Activated CD4-positive, alpha-beta T cell treated with anti-CD3 and anti-CD28 coated beads for 36 hours (primary cell): ENCODE results near the gene TRIM46. TPM values are rescaled to one million over a fixed set of nuclear protein-coding genes. Genes with fewer than 3 reads are reported as not detected.

Experiments
- ATAC-seq: fragments of 200-7000 bp; cut with Tn5 transposase; one replicate; pipeline ENCODE4 v1.10.0; 2021; ENCODE audit warnings: mild to moderate bottlenecking, moderate library complexity
- CTCF ChIA-PET: fragments of 350-600 bp; sonication (Branson Sonifier 250); formaldehyde crosslinking; loops from one replicate; lab custom pipeline; 2021; ENCODE audit warnings: antibody characterized with exemption; lab: Charles Lee
- POLR2A ChIA-PET: fragments of 350-600 bp; sonication (Branson Sonifier 250); formaldehyde crosslinking; loops from one replicate; lab custom pipeline; 2021; ENCODE audit warnings: antibody characterized with exemption, inconsistent platforms; lab: Charles Lee
- DNase-seq: peaks from one replicate; pipeline ENCODE4 v3.0.0-alpha.2; 2020
- H3K27ac Mint-ChIP-seq: one replicate; pipeline ENCODE4 v1.8.0; 2021; ENCODE audit warnings: mixed read lengths
- H3K27me3 Mint-ChIP-seq: one replicate; pipeline ENCODE4 v1.8.0; 2021; ENCODE audit warnings: mixed read lengths
- H3K36me3 Mint-ChIP-seq: one replicate; pipeline ENCODE4 v1.8.0; 2021; ENCODE audit warnings: low read depth, mixed read lengths
- H3K4me1 Mint-ChIP-seq: one replicate; pipeline ENCODE4 v1.8.0; 2021; ENCODE audit warnings: mixed read lengths
- H3K4me3 Mint-ChIP-seq: one replicate; pipeline ENCODE4 v1.8.0; 2021; ENCODE audit warnings: mild to moderate bottlenecking, moderate library complexity, mixed read lengths
- H3K9me3 Mint-ChIP-seq: one replicate; pipeline ENCODE4 v1.8.0; 2021; ENCODE audit warnings: low read depth, mixed read lengths
- intact Hi-C, 2 experiments: fragments of 100-400 bp; cut with DNase I in 1 of 2; cut with micrococcal nuclease in 1 of 2; formaldehyde crosslinking; loops; one replicate each; pipeline versions ENCODE4 v1.14.2 to v1.15.1; 2022 to 2024; cut with DNase I, micrococcal nuclease
- total RNA-seq, 2 experiments: library from RNA; stranded (reverse); gene quantifications; one replicate each; pipeline ENCODE4 v1.2.3, GENCODE V29; 2021

TRIM46 gene
- total RNA-seq, 2 experiments from 2014 or later = 6.3 to 6.9 TPM

DNA sequence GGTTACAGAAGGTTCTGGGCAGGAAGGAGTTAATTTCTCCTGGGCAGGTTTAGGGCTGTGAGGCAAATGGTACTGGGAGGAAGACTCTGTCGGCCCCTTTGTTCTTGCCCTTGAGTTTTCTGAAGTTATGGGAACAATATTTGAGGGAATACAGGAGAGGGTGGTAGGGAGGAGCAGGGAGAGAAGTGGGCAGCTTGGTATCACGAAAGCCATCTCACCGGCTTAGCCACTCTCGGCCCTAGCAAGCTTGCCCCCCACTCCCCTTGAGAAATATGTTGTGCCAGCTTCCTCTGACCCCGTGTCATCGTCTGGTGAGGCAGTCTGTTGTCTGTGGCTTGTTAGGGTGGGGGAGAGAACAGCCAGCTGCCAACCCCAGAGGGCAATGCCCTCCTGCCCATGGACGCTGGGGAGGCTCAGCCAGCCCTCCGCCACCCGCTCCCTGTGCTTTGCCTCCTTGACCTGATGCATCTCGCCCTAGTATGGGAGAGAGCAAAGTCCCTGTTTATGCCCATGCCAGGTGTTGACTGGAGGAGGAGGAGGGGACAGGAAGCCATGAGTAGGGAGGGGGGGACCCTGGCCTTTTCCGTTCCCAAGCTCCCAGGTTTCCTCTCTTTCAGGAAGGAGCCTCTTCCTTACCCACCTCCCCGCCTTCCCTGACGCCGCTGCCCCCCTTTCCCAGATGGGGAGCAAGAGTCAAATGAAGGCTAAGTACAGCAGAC, 44.7 kb upstream of the TRIM46 start:
- Mint-ChIP-seq H3K27me3 (peaks cover 20% of the 10 kb centered on the region), H3K36me3 (no peaks in the 10 kb centered on the region), H3K4me1 (peaks cover 32% of the 10 kb centered on the region), H3K4me3 (peak overlapping the region; percentile 66), H3K27ac (peak overlapping the region; percentile 55), H3K9me3 (no peaks in the 10 kb centered on the region)
- DNase-seq = no peak
- ChIA-PET CTCF (interaction anchor here (0.6 to 3.4 kb wide), 9 partner anchors 37 to 735 kb away, joined by 3 to 10 read pairs (median 4); partner anchors contain the start of gene KRTCAP2), POLR2A (interaction anchor here (0.7 to 0.8 kb wide), 2 partner anchors 44 to 731 kb away, joined by 3 read pairs; no protein-coding TSS in a partner anchor)
- no peak for ATAC-seq
- intact Hi-C loops = loop anchor here in 1 of 2 experiments (5.0 kb wide), 1 partner anchor 37 kb away; no protein-coding TSS in a partner anchor

DNA sequence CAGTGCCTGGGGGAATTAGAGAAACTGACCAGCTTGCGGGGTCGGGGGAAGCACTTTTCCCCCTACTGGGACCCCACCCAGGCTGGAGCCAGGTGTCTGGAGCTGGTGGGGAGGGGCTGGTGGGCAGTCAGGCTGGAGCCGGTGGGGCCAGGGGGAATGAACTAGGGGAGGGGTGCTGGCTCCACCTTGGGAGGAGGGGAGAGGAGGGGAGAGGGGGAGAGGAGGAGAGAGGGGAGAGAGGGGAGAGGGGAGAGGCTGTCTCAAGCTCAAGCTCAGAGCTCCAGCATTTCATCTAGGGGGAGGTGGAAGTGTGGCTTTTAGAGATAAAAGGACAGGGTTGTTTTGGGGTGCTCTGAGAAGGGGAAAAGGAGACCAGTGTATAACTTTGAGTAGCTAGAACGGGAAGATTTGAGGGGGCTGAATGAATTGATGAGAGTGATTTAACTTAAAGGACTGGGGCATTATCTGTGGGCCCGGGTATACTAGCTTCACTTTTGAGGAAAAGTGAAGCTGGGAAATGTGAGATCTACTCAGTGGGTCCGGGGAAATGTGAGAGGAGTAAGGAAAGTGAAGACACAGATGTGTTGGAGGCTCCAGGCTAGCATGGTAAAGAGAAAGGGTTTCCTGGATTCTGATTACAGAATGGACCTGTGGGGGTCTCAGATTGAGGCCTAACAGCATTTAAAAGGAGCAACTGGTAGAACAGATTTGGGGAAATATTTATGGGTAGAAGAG, 43.2 kb upstream of the TRIM46 start:
- intact Hi-C loops = no loop called here
- ChIA-PET CTCF (interaction anchor here (0.6 to 3.4 kb wide), 7 partner anchors 12 to 349 kb away, joined by 3 to 10 read pairs (median 3); partner anchors contain the start of gene KRTCAP2), POLR2A (interaction anchor here (0.6 kb wide), 1 partner anchor 63 kb away, joined by 3 read pairs; no protein-coding TSS in a partner anchor)
- Mint-ChIP-seq H3K4me3 (no peak overlapping the region), H3K9me3 (no peaks in the 10 kb centered on the region), H3K27me3 (peaks cover 20% of the 10 kb centered on the region), H3K36me3 (peaks cover 3% of the 10 kb centered on the region), H3K27ac (no peak overlapping the region), H3K4me1 (peaks cover 40% of the 10 kb centered on the region)
- ATAC-seq (no peak), DNase-seq (no peak)

DNA sequence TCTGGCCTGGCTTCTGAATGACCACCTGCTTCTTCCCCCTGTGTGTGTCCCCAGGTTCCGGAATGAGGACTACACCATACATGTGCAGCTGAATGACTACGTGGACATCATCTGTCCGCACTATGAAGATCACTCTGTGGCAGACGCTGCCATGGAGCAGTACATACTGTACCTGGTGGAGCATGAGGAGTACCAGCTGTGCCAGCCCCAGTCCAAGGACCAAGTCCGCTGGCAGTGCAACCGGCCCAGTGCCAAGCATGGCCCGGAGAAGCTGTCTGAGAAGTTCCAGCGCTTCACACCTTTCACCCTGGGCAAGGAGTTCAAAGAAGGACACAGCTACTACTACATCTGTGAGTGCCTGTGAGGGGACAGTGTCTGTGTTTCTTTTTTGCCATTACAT, 42.4 kb upstream of the TRIM46 start:
- H3K4me3 Mint-ChIP-seq = no peak overlapping the region
- no peaks in the 10 kb centered on the region for H3K9me3 Mint-ChIP-seq
- DNase-seq (no peak), ATAC-seq (no peak)
- H3K4me1 Mint-ChIP-seq = peaks cover 40% of the 10 kb centered on the region
- ChIA-PET CTCF (interaction anchor here (0.8 to 3.4 kb wide), 4 partner anchors 36 to 46 kb away, joined by 3 to 10 read pairs (median 4); partner anchors contain the start of gene KRTCAP2), POLR2A (no interaction called here)
- H3K27me3 Mint-ChIP-seq = peaks cover 18% of the 10 kb centered on the region
- no peak overlapping the region for H3K27ac Mint-ChIP-seq
- intact Hi-C loops = no loop called here
- H3K36me3 Mint-ChIP-seq = peaks cover 5% of the 10 kb centered on the region

DNA sequence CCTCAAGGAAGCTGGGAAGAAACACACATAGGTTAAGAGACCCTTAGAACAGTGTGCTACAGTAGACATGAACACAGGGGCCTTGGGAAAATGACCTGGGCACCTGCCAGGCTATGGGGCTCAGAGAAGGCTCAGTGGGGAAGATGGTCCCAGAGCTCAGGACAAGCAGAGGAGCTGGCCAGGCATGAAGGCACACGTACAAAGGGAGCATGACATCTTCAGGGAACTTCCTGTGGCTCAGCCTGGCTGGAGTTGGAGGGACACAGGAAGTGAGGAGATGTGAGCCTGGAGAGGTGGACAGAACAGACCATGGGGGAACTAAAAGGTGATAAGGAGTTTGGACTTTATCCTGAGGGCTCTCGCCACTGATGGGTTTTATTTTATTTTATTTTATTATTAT, 41.8 kb upstream of the TRIM46 start:
- Mint-ChIP-seq H3K36me3 (peaks cover 8% of the 10 kb centered on the region), H3K9me3 (no peaks in the 10 kb centered on the region), H3K27me3 (peaks cover 15% of the 10 kb centered on the region), H3K4me1 (peaks cover 42% of the 10 kb centered on the region), H3K27ac (no peak overlapping the region), H3K4me3 (no peak overlapping the region)
- CTCF ChIA-PET = interaction anchor here (2.7 kb wide), 1 partner anchor 40 kb away, joined by 6 read pairs; no protein-coding TSS in a partner anchor
- intact Hi-C loops = no loop called here
- DNase-seq (no peak), ATAC-seq (no peak)
- POLR2A ChIA-PET = no interaction called here

DNA sequence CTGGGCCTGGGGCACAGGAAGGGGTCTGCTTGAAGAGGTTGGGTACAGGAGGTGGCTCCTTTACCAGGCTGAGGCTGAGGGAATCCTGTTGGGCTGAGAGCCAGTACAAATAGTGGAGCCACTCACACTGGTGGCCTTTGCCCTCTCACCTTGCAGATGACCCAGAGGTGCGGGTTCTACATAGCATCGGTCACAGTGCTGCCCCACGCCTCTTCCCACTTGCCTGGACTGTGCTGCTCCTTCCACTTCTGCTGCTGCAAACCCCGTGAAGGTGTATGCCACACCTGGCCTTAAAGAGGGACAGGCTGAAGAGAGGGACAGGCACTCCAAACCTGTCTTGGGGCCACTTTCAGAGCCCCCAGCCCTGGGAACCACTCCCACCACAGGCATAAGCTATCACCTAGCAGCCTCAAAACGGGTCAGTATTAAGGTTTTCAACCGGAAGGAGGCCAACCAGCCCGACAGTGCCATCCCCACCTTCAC, 39.8 kb upstream of the TRIM46 start:
- ATAC-seq = no peak

DNA sequence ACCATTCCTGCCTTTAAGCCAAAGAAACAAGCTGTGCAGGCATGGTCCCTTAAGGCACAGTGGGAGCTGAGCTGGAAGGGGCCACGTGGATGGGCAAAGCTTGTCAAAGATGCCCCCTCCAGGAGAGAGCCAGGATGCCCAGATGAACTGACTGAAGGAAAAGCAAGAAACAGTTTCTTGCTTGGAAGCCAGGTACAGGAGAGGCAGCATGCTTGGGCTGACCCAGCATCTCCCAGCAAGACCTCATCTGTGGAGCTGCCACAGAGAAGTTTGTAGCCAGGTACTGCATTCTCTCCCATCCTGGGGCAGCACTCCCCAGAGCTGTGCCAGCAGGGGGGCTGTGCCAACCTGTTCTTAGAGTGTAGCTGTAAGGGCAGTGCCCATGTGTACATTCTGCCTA, 39.3 kb upstream of the TRIM46 start:
- Mint-ChIP-seq H3K9me3 (no peaks in the 10 kb centered on the region), H3K27ac (no peak overlapping the region), H3K4me3 (peak overlapping the region; percentile 96), H3K27me3 (no peaks in the 10 kb centered on the region), H3K4me1 (peaks cover 41% of the 10 kb centered on the region), H3K36me3 (peaks cover 24% of the 10 kb centered on the region)
- POLR2A ChIA-PET = interaction anchor here (0.5 kb wide), 1 partner anchor 979 kb away, joined by 3 read pairs; no protein-coding TSS in a partner anchor
- DNase-seq = no peak
- intact Hi-C loops = loop anchor here (2.0 kb wide), 2 partner anchors 50 to 576 kb away; partner anchors contain the start of gene UBE2Q1 (in 1 of the 2)
- no peak for ATAC-seq
- CTCF ChIA-PET = interaction anchor here (0.5 to 3.7 kb wide), 13 partner anchors 18 to 1037 kb away, joined by 3 to 28 read pairs (median 4); partner anchors contain the start of genes KRTCAP2, THBS3 and TRIM46

More for the DNA sequence above, 39.8 kb upstream of the TRIM46 start:
- Mint-ChIP-seq H3K36me3 (peaks cover 22% of the 10 kb centered on the region), H3K4me1 (peaks cover 44% of the 10 kb centered on the region), H3K4me3 (no peak overlapping the region), H3K9me3 (no peaks in the 10 kb centered on the region), H3K27ac (no peak overlapping the region), H3K27me3 (no peaks in the 10 kb centered on the region)
- no peak for DNase-seq
- ChIA-PET CTCF (interaction anchor here (1.1 to 3.7 kb wide), 6 partner anchors 17 to 74 kb away, joined by 4 to 28 read pairs (median 6); partner anchors contain the start of genes KRTCAP2, THBS3 and TRIM46), POLR2A (no interaction called here)
- intact Hi-C loops = loop anchor here (2.0 kb wide), 2 partner anchors 49 to 575 kb away; partner anchors contain the start of gene UBE2Q1 (in 1 of the 2)

DNA sequence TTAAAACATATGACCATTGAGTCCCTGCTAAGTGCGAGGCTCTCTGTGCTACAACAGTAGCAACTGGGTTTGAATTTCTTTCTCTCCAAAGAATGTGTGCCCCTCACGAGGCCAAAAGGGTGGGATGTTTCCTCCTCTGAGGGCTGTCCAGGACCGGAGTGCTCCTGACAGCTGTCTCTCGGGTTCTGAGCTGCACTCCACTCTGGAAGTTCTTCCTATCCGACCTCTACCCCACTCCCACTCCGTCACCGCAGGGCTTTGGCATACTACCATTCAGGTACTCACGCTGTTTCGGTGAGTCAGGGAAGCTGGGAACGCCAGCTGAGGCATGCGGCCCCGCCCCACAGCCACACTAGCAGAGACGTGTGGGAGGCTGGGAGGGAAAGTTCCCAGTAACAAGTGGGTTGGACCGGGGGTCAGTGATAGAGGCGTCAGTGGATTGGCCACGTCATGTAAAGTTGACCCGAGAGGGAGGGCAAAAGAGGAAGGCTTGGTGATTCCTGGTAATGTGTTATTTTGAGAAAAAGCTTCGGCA, 38.7 kb upstream of the TRIM46 start:
- no peaks in the 10 kb centered on the region for H3K9me3 Mint-ChIP-seq
- peak; percentile 88 for DNase-seq
- peak overlapping the region; percentile 97 for H3K27ac Mint-ChIP-seq
- peaks cover 35% of the 10 kb centered on the region for H3K4me1 Mint-ChIP-seq
- intact Hi-C loops = loop anchor here (1.0 to 5.0 kb wide), 16 partner anchors 38 to 913 kb away; partner anchors contain the start of genes CKS1B (in 1 of the 2), EFNA4 (in 1 of the 2), FDPS (in 1 of the 2) and GON4L (in 1 of the 2)
- H3K27me3 Mint-ChIP-seq = no peaks in the 10 kb centered on the region
- ChIA-PET CTCF (interaction anchor here (0.5 to 3.7 kb wide), 15 partner anchors 12 to 1037 kb away, joined by 3 to 28 read pairs (median 4); partner anchors contain the start of genes KRTCAP2, THBS3 and TRIM46), POLR2A (interaction anchor here (0.5 kb wide), 1 partner anchor 979 kb away, joined by 3 read pairs; no protein-coding TSS in a partner anchor)
- peaks cover 30% of the 10 kb centered on the region for H3K36me3 Mint-ChIP-seq
- H3K4me3 Mint-ChIP-seq = peak overlapping the region; percentile 96
- peak; percentile 52 for ATAC-seq

DNA sequence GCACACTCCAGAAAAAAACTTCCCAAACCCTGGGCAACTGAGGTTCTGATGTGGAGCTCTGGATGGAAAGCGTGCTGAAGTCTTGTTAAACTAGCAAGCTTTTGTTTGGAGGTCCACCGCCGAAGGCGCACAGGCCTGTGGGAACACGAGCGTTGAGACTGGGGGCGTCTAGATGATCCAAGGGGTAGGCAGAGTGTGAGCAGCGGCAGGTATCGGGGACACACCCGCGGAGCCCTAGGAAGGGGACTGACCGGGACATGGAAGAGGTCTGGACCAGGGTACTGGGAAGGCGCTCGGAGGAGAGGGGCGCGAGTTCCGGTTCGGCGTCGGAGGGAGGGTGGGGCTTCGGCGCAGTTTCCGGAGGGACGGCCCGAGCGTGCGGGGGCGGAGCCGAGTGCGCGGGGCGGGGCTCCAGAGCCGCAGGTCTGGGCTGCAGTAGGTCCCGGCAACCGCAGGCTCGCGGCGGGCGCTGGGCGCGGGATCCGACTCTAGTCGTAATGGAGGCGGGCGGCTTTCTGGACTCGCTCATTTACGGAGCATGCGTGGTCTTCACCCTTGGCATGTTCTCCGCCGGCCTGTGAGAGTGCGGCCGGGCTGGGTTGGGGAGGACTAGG, 38.1 kb upstream of the TRIM46 start, which contains the start of gene SLC50A1:
Gene SLC50A1 (plus strand): TSS at position 438 of the 614 bp plus-strand sequence. CDS start 60 bp downstream, at position 498.
- intact Hi-C loops = loop anchor here (1.0 to 5.0 kb wide), 16 partner anchors 38 to 913 kb away; partner anchors contain the start of genes CKS1B (in 1 of the 2), EFNA4 (in 1 of the 2), FDPS (in 1 of the 2) and GON4L (in 1 of the 2)
- ATAC-seq = peak; percentile 78
- CTCF ChIA-PET = interaction anchor here (0.6 to 3.7 kb wide), 9 partner anchors 13 to 538 kb away, joined by 3 to 28 read pairs (median 6); partner anchors contain the start of genes KRTCAP2, THBS3 and TRIM46

DNA sequence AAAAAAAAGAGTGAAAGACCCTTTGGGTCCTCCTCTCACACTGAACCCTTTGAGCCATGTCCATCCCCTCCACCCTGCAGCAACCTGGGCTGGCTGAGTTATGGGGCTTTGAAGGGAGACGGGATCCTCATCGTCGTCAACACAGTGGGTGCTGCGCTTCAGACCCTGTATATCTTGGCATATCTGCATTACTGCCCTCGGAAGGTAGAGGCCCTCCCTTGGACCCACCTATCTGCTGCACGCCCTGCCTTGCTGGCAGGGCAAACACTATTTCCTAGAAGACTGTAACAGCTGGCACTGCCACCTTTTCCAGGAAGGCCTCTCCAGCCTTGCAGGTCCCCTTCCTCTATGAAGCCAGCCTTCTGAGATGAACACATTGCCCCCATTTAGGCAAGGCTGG, 36.9 kb upstream of the TRIM46 start:
- Mint-ChIP-seq H3K4me1 (peaks cover 37% of the 10 kb centered on the region), H3K27me3 (no peaks in the 10 kb centered on the region), H3K36me3 (peaks cover 34% of the 10 kb centered on the region), H3K27ac (peak overlapping the region; percentile 97), H3K9me3 (no peaks in the 10 kb centered on the region), H3K4me3 (peak overlapping the region; percentile 96)
- ATAC-seq (no peak), DNase-seq (peak; percentile 30)
- CTCF ChIA-PET = interaction anchor here (0.6 to 3.7 kb wide), 5 partner anchors 36 to 138 kb away, joined by 3 to 28 read pairs (median 3); partner anchors contain the start of genes KRTCAP2 and TRIM46
- POLR2A ChIA-PET = interaction anchor here (1.4 kb wide), 1 partner anchor 36 kb away, joined by 5 read pairs; the partner anchor contains the start of gene KRTCAP2
- intact Hi-C loops = loop anchor here in 1 of 2 experiments (5.0 kb wide), 5 partner anchors 179 to 914 kb away; partner anchors contain the start of genes GON4L, PBXIP1, RUSC1 and SYT11

More for the DNA sequence above, 38.1 kb upstream of the TRIM46 start, which contains the start of gene SLC50A1:
- Mint-ChIP-seq H3K9me3 (no peaks in the 10 kb centered on the region), H3K27me3 (no peaks in the 10 kb centered on the region), H3K4me3 (peak within 1 kb of the TSS; percentile 96), H3K27ac (peak within 1 kb of the TSS; percentile 97), H3K4me1 (peaks cover 35% of the 10 kb centered on the region), H3K36me3 (peaks cover 34% of the 10 kb centered on the region)
- peak; percentile 97 for DNase-seq
- POLR2A ChIA-PET = interaction anchor here (0.9 to 1.4 kb wide), 2 partner anchors 37 to 134 kb away, joined by 3 to 5 read pairs; partner anchors contain the start of gene KRTCAP2
